Upper lobe of right lung (tissue), 1 donor: ENCODE results near the gene BOC. TPM values are rescaled to one million over a fixed set of nuclear protein-coding genes. Genes with fewer than 3 reads are reported as not detected.

Experiments used
- total RNA-seq: library from RNA; stranded (reverse); fragmentation: NEBNext Ultra II Directional; extraction: Animal tissue kit (Norgen Biotek cat#: 25700); gene quantifications from one replicate; pipeline ENCODE4 v1.2.1, GENCODE V29; 2021
- donor health status: DM: no; HTN: yes; CAD: no; lungs with severe emphysema.

Gene BOC
- total RNA-seq, 1 donor from 2014 or later = 6.1 TPM

Other genes with a start within 250 kb of the BOC start
- gene CD200R1, start 236.5 kb upstream of the BOC start, total RNA-seq = 1.9 TPM
- gene GTPBP8, start 220.6 kb upstream of the BOC start, total RNA-seq = 12.3 TPM
- gene CFAP44, start 229.9 kb downstream of the BOC start, total RNA-seq = 10.3 TPM